HG03342 (cell line): ENCODE measurements around the gene DOCK4.

Experiments used
- ATAC-seq: cut with Tn5 transposase; IDR thresholded peaks from one replicate; pipeline ENCODE4 v1.9.1; 2021; ENCODE audit warnings: mild to moderate bottlenecking, moderate library complexity; ENCODE audit not compliant: unreplicated experiment

Gene DOCK4

DNA sequence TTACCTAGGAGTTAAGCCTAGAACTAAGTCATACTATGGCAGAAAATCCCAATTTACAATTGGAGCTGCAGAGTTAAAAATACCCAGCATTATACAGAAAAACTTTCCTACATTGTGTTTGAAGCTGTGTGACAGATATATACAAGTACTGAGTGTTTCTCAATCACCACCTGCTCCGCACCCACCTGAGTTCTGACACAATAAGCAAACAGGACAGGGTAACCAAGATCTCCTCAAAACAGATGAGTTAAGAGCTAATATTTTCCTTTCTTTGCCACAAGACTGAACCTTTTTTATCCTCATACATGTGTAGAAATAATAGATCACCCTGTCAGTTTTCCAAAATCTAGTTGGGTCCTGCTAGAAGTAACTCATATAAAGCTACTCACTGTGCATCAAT, 186.3 kb downstream of the DOCK4 start:
- ATAC-seq, result no peak

DNA sequence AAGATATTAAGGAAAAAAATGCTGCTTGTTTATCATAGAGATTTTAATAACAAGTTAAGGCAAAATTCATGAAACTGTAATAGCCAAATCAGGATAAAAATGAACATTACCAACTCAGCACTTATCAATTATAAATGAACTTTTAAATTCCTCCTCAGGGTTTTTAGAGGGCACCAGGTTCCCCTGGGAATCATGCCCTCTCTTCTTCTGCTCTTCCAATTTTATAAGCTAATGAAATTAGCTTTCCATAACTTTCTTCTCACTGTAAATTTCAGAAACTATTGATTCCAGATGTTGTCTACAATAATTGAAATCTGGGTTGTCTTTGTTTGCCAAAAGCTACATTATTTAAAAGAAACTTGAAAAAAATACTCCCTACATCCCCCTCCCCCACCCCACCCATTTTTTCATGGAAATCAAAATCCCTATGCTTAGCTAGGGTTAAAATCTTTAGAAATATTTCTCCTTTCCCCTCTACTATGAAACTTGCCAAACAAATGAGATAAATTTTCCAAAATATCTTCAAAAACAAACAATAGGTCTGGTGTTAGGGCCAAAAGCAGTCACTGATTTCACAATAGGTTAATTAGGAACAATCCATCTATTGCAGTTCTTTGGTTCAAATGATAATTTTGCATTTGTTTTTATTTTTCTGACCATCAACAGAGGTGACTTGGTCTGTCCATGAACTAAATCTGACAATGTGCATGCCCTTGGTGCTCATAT, 187.7 kb downstream of the DOCK4 start:
- ATAC-seq, result no peak

DNA sequence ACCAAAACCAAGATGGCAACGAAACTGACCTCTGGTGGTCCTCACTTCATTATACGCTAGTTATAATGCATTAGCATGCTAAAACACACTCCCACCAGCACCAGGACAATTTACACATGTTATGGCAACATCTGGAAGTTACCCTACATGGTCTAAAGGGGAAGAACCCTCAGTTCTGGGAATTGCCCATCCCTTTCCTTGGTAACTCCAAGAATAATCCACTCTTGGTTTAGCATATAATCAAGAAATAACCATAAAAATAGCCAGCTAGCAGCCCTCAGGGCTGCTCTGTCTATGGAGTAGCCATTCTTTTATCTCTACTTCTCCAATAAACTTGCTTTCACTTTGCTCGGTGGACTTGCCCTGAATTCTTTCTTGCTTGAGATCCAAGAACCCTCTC, 191.1 kb downstream of the DOCK4 start:
- no peak for ATAC-seq

DNA sequence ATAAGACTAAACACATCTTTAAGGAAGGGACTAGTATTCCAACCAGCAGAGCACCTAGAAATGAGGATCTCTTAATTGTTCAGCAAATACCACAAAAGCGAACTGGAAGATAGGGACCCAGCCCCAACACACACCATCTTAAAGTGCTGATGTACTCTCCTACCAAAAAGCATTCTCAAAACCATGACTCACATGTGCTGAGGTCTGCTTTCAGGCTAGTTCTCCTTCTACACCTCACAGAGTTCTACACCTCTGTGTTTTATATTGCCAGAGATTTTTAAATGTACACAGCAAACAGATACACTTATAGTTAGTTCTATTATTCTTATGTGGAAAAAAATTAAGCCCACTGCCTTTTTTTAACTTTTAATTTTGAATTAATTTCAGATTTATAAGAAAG, 191.9 kb downstream of the DOCK4 start:
- no peak for ATAC-seq

DNA sequence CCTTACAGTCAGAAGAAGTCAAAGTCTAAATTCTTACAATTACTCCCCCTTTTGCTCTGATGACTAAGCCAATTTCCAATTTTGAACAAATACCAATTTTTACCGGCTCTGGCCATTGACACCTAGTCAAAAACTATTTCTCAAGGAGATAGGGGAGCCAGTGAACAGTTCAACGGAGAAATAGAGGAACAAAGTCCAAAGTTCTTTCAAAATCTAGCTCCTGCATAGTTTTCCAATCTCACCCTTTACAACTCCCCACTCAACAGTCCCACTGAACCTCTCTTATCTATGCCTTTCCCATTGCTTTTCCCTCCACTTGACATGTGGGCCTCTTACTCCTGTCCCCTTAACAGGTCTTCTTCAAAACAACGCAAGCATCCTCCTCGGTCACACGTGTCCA, 192.9 kb downstream of the DOCK4 start:
- no peak for ATAC-seq

DNA sequence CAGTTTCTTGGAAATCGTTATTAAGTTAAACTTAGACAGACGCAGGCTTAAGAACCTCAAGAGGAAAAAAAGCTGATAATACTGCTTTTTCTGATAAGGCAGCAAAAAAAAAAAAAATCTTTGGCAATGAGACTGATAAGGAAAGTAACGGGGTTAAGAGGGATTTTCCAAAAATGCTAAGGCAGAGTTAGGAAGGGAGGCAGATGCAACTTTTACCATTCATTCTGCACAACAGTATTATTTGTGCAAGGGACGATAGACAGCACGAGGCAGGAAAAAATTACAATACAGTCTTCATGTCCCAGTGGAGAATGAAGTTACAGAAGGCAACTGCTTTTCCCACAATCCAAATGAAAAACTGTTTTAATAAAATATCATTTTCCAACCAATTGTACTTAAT, 194.0 kb downstream of the DOCK4 start:
- no peak for ATAC-seq

DNA sequence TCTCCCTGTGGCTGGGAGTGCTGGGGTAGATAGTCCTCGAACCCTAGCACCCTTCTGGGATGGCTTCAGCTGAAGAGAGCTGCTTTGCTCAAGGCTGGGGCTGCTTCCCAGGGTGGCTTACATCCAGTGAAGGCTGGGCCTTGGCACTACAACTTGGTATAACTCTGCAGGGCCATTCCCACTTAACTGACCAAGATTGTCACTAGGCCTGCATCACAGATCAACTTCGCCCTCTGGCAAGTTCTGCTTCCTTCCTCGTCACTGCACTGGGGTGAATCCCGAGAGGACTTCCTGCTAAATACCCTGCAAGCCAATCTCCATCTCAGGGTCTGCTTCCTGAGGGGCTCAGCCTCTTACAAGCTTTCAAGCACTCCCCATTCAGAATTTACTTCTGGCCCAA, 195.2 kb downstream of the DOCK4 start:
- no peak for ATAC-seq

DNA sequence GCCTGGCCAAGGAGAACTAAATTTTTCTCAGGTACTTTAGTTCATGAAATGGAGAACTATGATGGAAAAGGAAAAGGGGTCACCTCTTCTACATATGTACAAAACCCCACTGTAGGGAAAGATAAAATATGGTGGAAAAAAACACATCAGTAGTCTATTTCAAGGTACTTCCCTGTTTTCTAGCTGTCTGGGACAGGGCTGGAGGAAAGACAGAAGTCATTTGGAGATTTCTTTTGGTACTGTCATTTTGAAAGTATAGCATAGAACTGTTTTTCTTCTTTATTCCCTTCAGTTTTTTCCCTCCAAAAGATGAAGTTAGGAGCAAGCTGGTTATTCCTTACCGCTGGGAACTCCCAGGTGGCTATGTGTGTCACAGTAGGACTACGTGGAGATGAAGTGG, 196.1 kb downstream of the DOCK4 start:
- ATAC-seq, result no peak

DNA sequence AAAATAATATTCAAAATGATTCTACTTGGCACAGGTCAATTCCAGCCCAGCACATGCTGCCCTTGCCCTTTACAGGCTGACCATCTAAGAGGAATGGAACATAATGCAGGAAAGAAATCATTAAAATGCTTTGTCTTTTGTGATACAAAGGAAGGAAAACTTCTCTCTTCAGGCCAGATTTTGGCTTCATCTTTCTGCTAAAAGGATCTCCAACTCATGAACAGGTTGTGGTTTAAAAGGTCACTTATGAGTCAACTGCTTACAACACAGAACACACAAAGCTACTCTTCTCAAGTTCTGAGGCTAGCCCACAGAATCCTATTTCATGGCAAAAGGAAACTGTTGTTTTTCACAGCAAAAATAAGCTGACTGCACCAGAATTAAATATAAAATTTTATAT, 197.1 kb downstream of the DOCK4 start:
- peak; percentile 72 for ATAC-seq

DNA sequence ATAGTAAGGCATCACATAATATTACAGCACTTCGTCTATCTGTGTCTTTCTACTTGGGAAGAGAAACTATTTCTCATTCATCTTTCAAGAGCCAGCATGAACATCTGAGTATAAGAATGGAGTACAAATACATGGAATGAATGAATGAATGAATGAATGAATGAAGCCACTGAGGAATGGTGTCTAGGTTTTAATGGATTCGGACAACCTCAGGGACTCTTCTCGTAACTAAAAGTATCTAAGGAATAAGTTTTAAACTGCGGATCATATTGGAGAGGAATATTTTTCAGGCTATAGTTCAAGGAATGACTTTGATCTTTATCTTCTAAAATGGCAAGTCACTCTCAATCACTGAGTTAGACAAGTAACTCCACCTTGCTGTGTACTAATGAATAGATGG, 199.0 kb downstream of the DOCK4 start:
- no peak for ATAC-seq

DNA sequence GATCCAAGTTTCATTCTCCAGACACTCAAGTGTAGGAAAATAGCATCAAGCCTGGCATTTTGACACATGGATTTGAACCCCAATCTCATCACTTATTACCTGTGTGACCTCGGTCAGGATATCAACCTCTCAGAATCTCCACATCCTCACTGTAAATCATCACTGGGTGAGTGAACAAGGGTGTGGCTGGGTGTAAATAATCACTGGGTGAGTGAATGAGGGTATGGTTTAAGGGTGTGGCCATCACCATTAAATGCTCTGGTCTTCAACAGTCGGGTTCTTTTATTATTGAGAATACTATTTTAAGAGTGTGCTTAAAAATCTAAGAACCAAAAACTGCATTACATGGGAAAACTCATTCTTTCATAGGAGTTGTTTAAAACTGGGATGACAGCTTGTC, 200.1 kb downstream of the DOCK4 start:
- no peak for ATAC-seq

DNA sequence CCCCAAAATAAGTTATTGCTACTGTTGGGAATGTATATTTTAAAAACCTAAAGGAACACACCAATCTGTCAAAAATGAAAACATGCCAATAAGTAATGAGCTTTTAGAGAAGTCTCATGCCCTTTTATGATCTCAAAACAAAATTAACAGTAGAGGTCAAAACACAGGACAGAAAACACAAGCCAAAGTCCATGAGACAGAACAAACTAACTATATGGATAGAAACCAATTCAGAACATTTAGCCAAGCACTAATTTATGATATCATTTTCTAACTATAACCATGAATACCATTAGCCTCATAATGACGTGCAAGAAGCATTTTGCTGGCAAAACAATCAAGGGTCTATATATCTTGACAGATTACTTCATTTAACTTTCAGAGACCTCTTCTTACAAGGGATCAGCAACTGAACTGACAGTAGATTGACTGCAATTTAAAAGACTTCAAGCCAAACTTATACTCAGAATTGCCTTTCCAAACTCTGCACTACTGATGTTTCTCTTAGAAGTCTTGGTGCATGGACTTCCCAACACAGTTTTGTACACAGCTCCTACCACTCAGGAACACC, 200.9 kb downstream of the DOCK4 start:
- no peak for ATAC-seq

DNA sequence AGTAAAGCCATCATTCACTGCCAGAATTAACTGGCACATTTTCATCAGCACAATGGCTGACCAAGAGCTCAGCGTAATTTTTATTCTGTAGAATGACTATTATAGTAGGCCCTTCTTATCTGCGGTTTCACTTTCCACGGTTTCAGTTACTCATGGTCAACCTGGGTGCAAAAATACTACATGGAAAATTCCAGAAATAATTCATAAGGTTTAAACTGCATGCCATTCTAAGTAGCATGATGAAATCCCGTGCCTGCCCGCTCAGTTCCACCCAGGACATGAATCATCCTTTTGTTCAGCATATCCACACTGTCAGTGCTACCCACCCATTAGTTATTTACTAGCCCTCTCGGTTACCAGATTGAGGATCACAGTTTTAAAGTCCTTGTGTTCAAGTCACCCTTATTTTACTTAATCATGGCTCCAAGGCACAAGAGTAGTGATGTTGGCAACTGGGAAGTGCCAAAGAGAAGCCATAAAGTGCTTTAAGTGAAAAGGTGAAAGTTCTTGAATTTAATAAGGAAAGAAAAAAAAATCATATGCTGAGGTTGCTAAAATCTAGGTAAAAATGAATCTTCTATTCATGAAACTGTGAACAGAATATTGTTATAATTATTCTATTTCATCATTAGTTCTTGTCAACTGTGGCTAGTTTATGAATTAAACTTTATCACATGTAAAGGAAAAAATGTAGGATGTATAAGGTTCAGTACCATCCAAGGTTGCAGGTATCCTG, 204.9 kb downstream of the DOCK4 start:
- ATAC-seq, result no peak

DNA sequence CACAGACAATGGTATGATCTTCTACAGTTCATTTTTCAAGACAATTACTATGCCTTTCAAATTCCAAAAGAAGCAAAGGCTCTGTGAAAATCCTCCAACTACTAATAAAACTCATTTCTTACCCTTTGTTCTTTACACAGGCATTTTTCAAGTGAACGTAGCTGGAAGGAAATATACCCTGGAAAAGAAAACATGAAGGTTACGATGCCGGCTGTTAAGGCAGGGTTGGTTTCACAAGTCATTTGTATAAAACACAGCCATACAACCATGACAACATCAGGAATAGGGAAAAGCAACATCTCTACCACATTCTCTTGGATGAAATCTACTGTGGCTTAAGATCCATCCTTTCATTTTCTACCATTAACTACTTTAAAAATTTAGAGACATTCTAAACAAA, 207.9 kb downstream of the DOCK4 start:
- no peak for ATAC-seq

DNA sequence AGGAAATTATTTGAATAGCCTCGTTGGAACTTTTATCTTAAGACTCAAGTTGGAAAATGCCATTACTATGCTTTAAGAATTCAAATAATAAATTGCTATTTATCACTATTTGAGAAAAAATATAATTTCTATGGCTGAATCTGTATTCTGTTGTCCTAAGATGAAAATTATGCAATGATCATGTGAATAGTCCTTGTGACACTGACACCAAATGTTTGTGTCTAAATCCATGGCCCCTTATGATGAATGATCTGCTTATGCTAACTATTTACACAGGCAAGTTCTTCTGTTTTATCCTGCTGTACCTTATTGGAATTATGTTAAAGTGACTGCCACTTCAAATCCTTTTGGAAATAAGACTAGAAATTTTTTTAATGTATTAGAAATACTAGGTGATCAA, 208.7 kb downstream of the DOCK4 start:
- ATAC-seq, result no peak

DNA sequence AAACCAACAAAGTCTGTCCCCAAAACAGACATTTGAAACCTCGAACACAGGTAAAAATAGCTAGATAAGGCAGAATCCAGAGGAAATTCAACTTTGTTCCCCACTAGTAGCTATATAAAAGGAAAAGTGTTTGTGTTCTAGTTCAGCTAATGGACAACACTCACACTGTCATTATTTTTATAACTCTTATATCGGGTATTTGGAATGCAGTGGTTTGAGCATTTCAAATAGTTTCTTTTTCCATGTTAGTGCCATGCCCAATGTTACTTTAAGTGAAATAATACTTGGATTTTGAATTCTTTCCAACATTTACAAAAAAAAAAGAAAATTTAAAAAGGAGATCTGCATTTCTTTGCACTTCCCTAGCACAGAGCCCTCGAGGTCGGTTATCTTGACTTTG, 213.6 kb downstream of the DOCK4 start:
- no peak for ATAC-seq

DNA sequence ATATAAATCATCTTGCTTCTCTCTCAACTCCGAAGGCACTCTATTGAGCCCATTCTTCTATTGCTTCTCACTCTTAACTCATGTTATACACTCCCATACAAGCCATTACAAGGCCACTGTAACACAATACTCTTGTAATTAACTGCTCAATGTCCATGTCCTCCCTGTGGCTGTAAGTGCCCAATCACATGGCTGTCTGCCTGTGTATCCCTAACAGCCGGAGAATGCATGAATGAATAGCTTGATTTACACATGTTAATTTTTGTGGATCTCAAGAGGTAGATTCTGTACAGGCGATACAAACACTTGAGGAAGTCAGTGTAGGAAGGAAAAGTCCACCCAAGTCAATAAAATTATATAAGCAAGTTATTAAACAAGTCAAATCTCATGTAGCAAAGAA, 215.6 kb downstream of the DOCK4 start:
- ATAC-seq, result no peak

DNA sequence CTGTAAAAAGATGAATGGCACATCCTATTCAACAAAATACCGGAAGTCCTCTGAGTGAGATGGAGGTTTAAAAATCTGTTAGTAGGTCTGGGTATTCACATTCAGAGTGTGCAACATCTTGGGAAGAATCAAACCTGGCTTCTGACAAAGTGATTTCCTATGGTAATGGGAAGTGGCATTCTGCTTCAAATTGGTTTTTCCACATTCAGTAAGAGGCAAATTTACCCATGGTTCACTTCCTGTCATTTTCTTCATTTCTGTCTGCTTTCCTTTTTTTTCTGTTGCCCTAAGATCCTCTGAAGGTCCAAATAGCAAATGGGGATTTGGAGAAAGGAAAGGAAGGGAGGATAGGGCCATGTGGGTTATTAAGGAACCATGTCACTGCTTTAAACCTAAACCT, 218.3 kb downstream of the DOCK4 start:
- ATAC-seq, result no peak

DNA sequence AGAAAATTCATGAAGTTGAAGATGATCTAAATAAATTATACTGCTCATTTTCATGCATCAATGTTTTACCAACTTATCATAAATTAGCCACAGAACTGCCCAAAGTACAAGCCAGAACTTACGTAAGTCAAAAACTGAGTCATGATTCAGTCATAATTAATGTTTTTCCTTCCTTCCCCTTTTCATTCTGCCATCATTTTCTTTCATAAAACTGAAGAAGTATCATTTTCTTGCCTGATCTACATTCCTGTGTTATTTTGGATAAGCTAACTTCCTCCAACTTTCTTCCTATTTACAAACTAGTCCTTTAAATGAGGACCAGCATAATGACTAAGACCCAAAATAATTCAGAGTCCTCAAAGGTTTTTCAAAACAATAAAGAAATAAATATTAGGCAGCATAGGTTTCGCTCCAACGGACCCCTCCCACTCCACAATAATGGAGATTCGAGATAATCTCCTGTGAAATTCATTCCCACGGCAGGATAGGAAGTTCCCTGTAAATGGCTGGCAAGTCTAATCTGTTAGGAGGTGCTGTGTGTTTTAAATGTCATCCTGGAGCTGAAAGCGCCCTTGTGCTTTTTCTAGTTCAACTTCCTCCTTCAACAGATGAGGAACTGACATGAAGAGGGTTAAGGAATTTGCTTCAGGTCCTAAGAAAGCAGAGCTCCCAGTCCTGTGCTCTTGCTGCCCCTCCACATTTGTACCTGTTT, 218.9 kb downstream of the DOCK4 start:
- no peak for ATAC-seq

DNA sequence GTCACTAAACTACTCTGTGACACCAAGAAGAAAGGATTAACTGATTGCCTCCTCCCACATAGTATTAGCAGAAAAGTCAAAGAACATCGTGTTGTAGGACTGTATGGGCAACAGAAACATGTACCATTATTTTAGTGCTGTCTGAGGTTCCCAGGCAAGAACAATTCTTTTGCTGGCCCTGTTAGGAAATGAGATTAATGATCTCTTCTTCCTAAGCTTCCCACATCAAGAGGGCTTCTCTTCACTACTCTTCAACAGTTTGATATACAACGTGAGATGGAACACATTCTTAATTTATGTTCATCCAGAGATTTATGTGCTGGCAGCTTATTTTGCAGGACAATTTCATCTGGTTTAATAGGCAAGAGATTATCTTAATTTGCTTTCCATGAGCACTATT, 219.6 kb downstream of the DOCK4 start:
- no peak for ATAC-seq

DNA sequence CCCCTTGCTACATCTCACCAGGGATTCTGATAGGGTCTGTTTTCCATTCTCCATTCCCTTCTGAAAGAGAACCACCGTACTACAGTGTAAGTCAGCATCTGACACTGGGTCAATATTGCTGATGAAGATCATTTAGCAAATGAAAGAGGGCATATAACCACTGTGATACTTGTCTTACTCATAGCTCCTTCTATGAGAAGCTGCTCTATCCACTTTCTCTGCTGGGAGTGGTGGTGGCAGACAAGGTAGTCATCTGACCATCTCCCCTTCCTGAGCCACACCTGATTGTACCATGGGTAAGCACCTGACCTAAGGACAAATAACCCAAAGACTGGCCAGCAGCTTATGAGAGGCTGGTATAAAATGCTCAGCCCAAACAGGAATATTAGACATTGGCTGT, 220.4 kb downstream of the DOCK4 start:
- no peak for ATAC-seq

DNA sequence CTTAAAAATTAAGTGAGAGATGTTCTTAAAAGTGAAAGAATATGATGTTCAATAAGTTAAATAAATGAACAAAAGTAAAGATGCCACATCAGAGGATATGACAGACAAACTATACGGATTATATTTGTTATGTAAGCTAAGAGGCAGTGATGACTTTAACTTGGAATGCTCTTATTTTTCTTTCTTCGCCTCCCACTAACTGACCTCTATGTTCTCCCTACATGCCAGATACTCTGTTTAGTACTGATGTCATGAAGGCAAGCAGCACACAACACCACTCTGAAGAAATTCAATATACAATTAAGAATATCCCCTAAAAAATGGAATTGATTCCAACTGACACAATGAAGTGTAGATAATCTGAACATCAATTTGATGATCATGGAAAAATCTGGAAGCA, 223.4 kb downstream of the DOCK4 start:
- no peak for ATAC-seq
